Neuron (in vitro differentiated cells): ENCODE results near the gene MPZ.
A peak's percentile ranks its signal among the peaks of the same experiment; 100 is the strongest.

Experiments used
- H2AFZ ChIP-seq: one replicate; pipeline ENCODE4 v1.6.1; 2013; ENCODE audit warnings: low read depth, mild to moderate bottlenecking, inconsistent platforms, low read length, moderate library complexity
- H3K27me3 ChIP-seq: one replicate; pipeline ENCODE4 v1.6.1; 2013; ENCODE audit warnings: low read length; ENCODE audit not compliant: insufficient read depth
- H3K36me3 ChIP-seq: one replicate; pipeline ENCODE4 v1.6.1; 2013; ENCODE audit warnings: low read length; ENCODE audit not compliant: insufficient read depth
- H3K4me1 ChIP-seq: one replicate; pipeline ENCODE4 v1.6.1; 2013; ENCODE audit warnings: low read length; ENCODE audit not compliant: insufficient read depth
- H3K4me3 ChIP-seq: 2 replicates; pipeline ENCODE4 v1.5.1; 2013; ENCODE audit warnings: mild to moderate bottlenecking, low read length, moderate library complexity
- H3K9me3 ChIP-seq: one replicate; pipeline ENCODE4 v1.6.1; 2013; ENCODE audit warnings: low read length

Gene MPZ

GRCh38 chr1:161313554-161314200 is 3.9 kb upstream of the MPZ start:
- peaks cover 2% of the 10 kb centered on the region for H3K36me3 ChIP-seq
- peak overlapping the region; percentile 77 for H2AFZ ChIP-seq
- peak overlapping the region; percentile 88 for H3K4me3 ChIP-seq
- no peaks in the 10 kb centered on the region for H3K27me3 ChIP-seq
- H3K4me1 ChIP-seq, result peaks cover 29% of the 10 kb centered on the region
- no peaks in the 10 kb centered on the region for H3K9me3 ChIP-seq

- H3K27me3 ChIP-seq, result no peaks in the 10 kb centered on the region
- H3K9me3 ChIP-seq, result no peaks in the 10 kb centered on the region
- H3K4me3 ChIP-seq, result no peak overlapping the region
Observed at GRCh38 chr1:161311595-161312181, 1.9 kb upstream of the MPZ start.

GRCh38 chr1:161307892-161308638 is 1.7 kb downstream of the MPZ start:
- Histone ChIP-seq H2AFZ (no peak overlapping the region), H3K9me3 (no peaks in the 10 kb centered on the region), H3K27me3 (no peaks in the 10 kb centered on the region), H3K36me3 (no peaks in the 10 kb centered on the region), H3K4me1 (peaks cover 24% of the 10 kb centered on the region), H3K4me3 (no peak overlapping the region)

More at GRCh38 chr1:161311595-161312181, 1.9 kb upstream of the MPZ start:
- Histone ChIP-seq H2AFZ (no peak overlapping the region), H3K4me1 (peaks cover 40% of the 10 kb centered on the region), H3K36me3 (no peaks in the 10 kb centered on the region)

- H3K36me3 ChIP-seq, result no peaks in the 10 kb centered on the region
- no peak overlapping the region for H3K4me3 ChIP-seq
- H3K9me3 ChIP-seq, result no peaks in the 10 kb centered on the region
Observed at GRCh38 chr1:161307230-161307768, 2.5 kb downstream of the MPZ start.

DNA sequence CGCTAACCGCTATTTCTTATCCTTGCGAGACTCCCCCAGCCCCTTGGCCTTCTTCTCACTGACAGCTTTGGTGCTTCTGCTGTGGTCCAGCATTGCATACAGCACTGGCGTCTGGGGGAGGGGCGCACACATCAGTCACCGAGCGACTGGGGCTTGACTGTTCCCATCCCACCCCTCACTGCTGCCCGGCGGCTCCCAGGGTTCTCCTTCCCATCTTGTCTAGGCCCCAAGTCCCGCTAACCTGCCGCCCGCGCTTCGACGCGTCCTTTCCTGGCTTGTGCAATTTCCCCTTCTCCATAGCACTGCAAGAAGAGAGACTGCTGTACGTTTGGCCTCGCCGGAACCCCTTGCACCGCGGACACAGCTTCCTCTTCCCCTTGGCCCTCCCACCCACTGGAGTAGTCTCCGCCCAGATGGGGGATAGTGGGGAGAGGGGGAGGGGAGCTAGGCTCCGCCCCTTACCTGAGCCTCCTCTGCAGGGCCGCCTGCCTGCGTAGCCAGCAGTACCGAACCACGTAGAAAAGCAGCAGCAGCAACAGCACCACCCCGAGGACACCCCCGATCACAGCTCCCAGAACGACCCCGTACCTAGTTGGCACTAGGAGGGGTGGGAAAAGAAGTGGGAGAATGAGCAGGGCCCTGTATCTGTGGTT is 3.8 kb downstream of the MPZ start:
- H3K4me1 ChIP-seq, result peaks cover 24% of the 10 kb centered on the region
- H3K9me3 ChIP-seq, result no peaks in the 10 kb centered on the region
- H3K27me3 ChIP-seq, result no peaks in the 10 kb centered on the region
- H3K36me3 ChIP-seq, result no peaks in the 10 kb centered on the region
- H2AFZ ChIP-seq, result no peak overlapping the region
- H3K4me3 ChIP-seq, result peak overlapping the region; percentile 29

More at GRCh38 chr1:161307230-161307768, 2.5 kb downstream of the MPZ start:
- Histone ChIP-seq H3K4me1 (peaks cover 24% of the 10 kb centered on the region), H2AFZ (no peak overlapping the region), H3K27me3 (no peaks in the 10 kb centered on the region)

DNA sequence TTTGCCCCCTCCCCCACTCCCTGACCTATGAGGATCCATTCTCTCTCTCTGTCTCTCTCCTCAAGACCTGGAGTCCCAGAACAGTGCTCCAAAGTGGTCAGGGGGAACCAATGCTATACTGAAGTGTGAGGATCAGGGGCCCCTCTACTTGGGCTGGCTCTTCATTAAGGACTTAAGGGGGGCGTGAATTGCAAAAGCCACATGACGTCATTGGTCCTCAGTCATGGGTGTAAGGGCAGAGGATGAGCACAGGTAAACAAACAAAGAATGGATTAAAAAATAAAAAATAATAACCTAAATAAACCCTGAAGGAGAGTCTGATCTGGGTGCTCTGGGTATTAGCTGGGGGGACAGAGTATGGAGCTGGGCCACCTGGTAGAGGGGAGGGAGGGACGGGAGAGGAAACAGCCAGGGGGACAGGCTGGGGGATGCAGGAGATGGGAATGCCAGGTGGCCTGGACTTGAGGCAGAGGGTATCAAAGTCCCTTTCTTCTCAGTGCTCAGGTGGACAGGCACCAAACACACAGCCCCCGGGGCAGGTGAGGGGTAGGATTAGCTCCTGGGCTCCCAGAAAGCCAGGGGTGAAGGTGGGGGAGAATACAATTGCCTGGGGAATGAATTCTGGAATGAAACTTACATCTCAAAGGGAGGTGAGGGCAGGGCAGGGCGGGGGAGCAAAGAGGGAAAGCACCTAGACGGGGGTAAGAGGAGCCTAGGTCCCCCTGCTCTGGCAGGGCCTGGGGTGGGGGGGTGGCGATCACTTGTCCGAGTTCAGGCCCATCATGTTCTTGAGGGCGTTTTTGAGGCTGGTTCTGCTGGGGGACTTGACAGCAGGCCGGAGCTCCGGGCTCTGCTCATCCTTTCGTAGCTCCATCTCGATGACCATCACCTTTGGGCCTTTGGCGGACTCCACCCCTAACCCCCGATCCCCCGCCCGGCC is 4.6 kb downstream of the MPZ start:
- Histone ChIP-seq H3K9me3 (no peaks in the 10 kb centered on the region), H3K4me1 (peaks cover 22% of the 10 kb centered on the region), H3K27me3 (no peaks in the 10 kb centered on the region), H3K36me3 (no peaks in the 10 kb centered on the region), H3K4me3 (peak overlapping the region; percentile 29), H2AFZ (no peak overlapping the region)

GRCh38 chr1:161300478-161300877 is 9.3 kb downstream of the MPZ start:
- H3K27me3 ChIP-seq, result no peaks in the 10 kb centered on the region
- H3K36me3 ChIP-seq, result no peaks in the 10 kb centered on the region
- H3K4me1 ChIP-seq, result peaks cover 2% of the 10 kb centered on the region
- H2AFZ ChIP-seq, result no peak overlapping the region
- H3K9me3 ChIP-seq, result no peaks in the 10 kb centered on the region
- no peak overlapping the region for H3K4me3 ChIP-seq

DNA sequence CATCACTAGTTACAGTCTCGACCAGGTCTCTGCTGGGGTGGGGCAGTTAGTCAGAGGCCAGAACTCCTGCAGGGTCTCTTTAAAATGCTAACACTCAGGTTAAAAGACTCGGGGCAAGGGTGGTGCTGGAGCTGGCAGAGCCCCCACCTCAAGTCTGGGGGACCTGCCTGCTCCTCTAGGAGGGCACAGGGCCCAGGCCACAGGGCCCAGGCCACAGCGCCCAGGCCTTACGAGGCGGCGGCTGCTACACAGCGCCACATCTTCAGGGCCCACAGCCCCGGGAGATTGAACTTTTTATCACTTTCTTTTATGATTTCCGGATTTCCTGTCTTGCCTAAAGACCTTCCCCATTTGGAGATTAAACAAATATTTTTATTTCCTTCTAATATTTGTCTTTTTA is 10.4 kb downstream of the MPZ start:
- Histone ChIP-seq H3K4me1 (peaks cover 2% of the 10 kb centered on the region), H3K36me3 (no peaks in the 10 kb centered on the region), H2AFZ (no peak overlapping the region), H3K9me3 (no peaks in the 10 kb centered on the region), H3K27me3 (no peaks in the 10 kb centered on the region), H3K4me3 (no peak overlapping the region)

DNA sequence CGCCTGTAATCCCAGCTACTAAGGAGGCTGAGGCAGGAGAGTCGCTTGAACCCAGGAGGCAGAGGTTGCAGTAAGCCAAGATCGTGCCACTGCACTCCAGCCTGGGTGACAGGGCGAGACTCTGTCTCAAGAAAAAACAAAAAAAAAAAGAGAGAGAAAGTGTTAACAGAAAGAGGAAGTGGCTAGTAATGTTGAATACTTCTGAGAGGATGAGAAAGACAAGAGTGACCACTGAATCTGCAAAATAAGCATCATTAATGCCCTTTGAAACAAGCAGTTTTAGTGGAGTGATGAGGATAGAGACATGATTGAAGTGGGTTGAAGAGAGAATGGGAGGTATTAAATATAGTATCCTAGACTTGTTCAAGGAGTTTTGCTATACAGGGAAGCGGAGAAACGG is 11.7 kb downstream of the MPZ start:
- no peaks in the 10 kb centered on the region for H3K9me3 ChIP-seq
- H3K27me3 ChIP-seq, result no peaks in the 10 kb centered on the region
- H2AFZ ChIP-seq, result no peak overlapping the region
- no peak overlapping the region for H3K4me3 ChIP-seq
- peaks cover 2% of the 10 kb centered on the region for H3K4me1 ChIP-seq
- no peaks in the 10 kb centered on the region for H3K36me3 ChIP-seq

GRCh38 chr1:161297415-161297814 is 12.4 kb downstream of the MPZ start:
- no peak overlapping the region for H3K4me3 ChIP-seq
- H3K36me3 ChIP-seq, result no peaks in the 10 kb centered on the region
- peaks cover 2% of the 10 kb centered on the region for H3K4me1 ChIP-seq
- no peak overlapping the region for H2AFZ ChIP-seq
- no peaks in the 10 kb centered on the region for H3K27me3 ChIP-seq
- no peaks in the 10 kb centered on the region for H3K9me3 ChIP-seq

DNA sequence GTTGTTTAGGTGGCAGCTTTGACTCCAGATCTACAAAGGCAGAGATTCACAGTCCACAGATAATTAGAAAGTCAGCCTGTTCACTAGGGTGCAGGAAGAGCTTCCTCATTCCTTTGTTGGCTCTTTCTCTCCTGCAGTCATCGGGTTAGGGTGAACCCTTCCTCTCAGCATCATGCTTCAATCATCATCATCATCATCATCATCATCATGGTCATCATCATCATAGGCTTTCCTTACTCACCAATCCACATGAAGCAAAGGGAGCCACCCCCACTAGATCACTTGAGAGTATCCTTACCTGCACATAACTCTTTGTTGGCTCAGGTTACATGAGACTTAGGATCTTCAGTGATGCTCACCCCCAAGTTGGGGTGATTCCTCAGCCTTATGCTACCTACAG is 19.0 kb downstream of the MPZ start:
- Histone ChIP-seq H3K36me3 (no peaks in the 10 kb centered on the region), H3K4me3 (no peak overlapping the region), H3K9me3 (no peaks in the 10 kb centered on the region), H3K4me1 (peaks cover 3% of the 10 kb centered on the region), H3K27me3 (no peaks in the 10 kb centered on the region), H2AFZ (no peak overlapping the region)

DNA sequence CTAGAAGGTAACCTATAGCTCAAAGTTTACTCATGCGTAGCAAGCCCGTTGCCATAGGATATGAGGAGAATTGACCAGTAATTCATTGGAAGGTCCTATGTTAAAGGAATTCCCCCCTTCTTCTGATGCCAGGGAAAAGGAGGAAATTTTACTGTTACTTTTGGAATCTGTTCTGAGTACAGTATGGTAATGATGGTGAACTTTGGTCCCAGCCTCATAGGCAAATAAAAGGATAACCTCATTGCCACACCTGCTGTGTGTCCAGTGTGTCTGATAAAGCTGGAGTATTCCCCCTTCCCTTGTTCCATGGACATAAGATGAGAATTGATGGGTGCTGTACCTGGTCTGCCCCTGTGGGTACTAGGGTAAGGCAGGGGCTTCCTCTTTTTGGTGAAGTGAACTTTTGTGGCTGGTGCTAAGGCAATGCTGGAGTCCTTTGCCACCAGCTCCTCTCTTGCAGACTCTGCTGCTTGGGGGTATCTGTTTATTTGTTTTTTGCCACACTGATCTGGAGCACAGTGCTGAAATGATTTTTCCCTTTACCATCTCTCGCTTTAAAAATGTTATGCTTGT is 22.2 kb downstream of the MPZ start:
- Histone ChIP-seq H3K4me1 (peaks cover 3% of the 10 kb centered on the region), H3K36me3 (no peaks in the 10 kb centered on the region), H2AFZ (no peak overlapping the region), H3K27me3 (peaks cover 13% of the 10 kb centered on the region), H3K4me3 (no peak overlapping the region), H3K9me3 (no peaks in the 10 kb centered on the region)
